ENCODE data around the gene SSH3.

SSH3 gene

DNA sequence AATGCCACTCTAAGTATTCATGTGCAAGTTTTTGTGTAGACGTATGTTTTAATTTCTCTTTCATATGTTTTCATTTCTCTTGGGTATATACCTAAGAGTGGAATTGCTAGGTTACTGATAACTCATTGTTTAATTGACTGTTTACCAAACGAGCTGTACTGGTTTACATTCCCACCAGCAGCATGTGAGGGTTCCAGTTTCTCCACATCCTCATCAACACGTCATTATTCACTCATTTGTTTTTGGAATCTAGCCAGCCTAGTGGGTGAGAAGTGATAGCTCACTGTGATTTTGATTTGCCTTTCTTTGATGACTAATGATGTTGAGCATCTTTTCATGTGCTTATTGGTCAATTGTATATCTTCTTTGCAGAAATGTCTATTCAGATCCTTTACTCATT lies 10.2 kb upstream of the SSH3 start:
- Histone ChIP-seq H3K9me2 (replicated peaks; ENCODE audit: control insufficient read depth, low read length) (no peaks in the 10 kb centered on the region), H3K9me3 (ENCODE audit: control insufficient read depth, insufficient read depth, low read length) (peaks cover 23% of the 10 kb centered on the region), H3K4me2 (ENCODE audit: low read length) (no peak overlapping the region), H4K20me1 (ENCODE audit: control insufficient read depth, insufficient read depth, low read depth, low read length) (no peaks in the 10 kb centered on the region), H3K4me1 (ENCODE audit: control insufficient read depth, low read length) (peaks cover 23% of the 10 kb centered on the region), H3K27ac (ENCODE audit: low read depth, low read length) (no peak overlapping the region), H3K79me2 (ENCODE audit: control insufficient read depth, low read length) (peaks cover 56% of the 10 kb centered on the region), H3F3A (ENCODE audit: control insufficient read depth, insufficient read depth) (peaks cover 5% of the 10 kb centered on the region), H3K27me3 (ENCODE audit: control insufficient read depth, low read length) (no peaks in the 10 kb centered on the region), H3K4me3 (ENCODE audit: low read length) (no peak overlapping the region), H3K36me3 (ENCODE audit: control insufficient read depth, low read length) (peaks cover 77% of the 10 kb centered on the region)
- TF ChIP-seq, protein P1, sequence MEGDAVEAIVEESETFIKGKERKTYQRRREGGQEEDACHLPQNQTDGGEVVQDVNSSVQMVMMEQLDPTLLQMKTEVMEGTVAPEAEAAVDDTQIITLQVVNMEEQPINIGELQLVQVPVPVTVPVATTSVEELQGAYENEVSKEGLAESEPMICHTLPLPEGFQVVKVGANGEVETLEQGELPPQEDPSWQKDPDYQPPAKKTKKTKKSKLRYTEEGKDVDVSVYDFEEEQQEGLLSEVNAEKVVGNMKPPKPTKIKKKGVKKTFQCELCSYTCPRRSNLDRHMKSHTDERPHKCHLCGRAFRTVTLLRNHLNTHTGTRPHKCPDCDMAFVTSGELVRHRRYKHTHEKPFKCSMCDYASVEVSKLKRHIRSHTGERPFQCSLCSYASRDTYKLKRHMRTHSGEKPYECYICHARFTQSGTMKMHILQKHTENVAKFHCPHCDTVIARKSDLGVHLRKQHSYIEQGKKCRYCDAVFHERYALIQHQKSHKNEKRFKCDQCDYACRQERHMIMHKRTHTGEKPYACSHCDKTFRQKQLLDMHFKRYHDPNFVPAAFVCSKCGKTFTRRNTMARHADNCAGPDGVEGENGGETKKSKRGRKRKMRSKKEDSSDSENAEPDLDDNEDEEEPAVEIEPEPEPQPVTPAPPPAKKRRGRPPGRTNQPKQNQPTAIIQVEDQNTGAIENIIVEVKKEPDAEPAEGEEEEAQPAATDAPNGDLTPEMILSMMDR (IDR thresholded peaks at IDR 0.05; ENCODE audit: low read depth, low read length, poor library complexity, severe bottlenecking), result no peak
- no peak for TF ChIP-seq EZH2phosphoT487 (IDR thresholded peaks at IDR 0.05; ENCODE audit: borderline replicate concordance, low read length)

DNA sequence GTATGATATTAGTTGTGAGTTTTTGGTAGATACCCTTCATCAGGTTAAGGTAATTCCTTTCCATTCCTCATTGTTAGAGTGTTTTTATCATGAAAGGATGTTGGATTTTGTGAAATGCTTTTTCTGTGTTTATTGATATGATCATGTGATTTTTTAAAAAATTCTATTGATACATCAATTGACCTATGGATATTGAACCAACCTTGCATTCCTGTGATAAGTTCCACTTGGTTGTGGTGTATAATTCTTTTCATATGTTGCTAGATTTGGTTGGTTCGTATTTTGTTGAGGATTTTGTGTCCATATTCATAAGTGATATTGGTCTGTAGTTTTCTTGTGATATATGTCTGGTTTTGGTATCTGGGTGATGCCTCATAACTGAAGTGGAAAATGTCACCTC lies 7.5 kb upstream of the SSH3 start:
- H3K4me1 ChIP-seq (ENCODE audit: control insufficient read depth, low read length), result peaks cover 5% of the 10 kb centered on the region
- H3K9me2 ChIP-seq (replicated peaks; ENCODE audit: control insufficient read depth, low read length), result no peaks in the 10 kb centered on the region
- no peaks in the 10 kb centered on the region for H4K20me1 ChIP-seq (ENCODE audit: control insufficient read depth, insufficient read depth, low read depth, low read length)
- no peak overlapping the region for H3K27ac ChIP-seq (ENCODE audit: low read depth, low read length)
- no peaks in the 10 kb centered on the region for H3F3A ChIP-seq (ENCODE audit: control insufficient read depth, insufficient read depth)
- peaks cover 23% of the 10 kb centered on the region for H3K9me3 ChIP-seq (ENCODE audit: control insufficient read depth, insufficient read depth, low read length)
- no peak overlapping the region for H3K4me2 ChIP-seq (ENCODE audit: low read length)
- no peaks in the 10 kb centered on the region for H3K27me3 ChIP-seq (ENCODE audit: control insufficient read depth, low read length)
- TF ChIP-seq EZH2phosphoT487 (IDR thresholded peaks at IDR 0.05; ENCODE audit: borderline replicate concordance, low read length), result no peak
- TF ChIP-seq, protein P1 (IDR thresholded peaks at IDR 0.05; ENCODE audit: low read depth, low read length, poor library complexity, severe bottlenecking), result no peak
- peaks cover 41% of the 10 kb centered on the region for H3K79me2 ChIP-seq (ENCODE audit: control insufficient read depth, low read length)
- no peak overlapping the region for H3K4me3 ChIP-seq (ENCODE audit: low read length)
- peaks cover 90% of the 10 kb centered on the region for H3K36me3 ChIP-seq (ENCODE audit: control insufficient read depth, low read length)

DNA sequence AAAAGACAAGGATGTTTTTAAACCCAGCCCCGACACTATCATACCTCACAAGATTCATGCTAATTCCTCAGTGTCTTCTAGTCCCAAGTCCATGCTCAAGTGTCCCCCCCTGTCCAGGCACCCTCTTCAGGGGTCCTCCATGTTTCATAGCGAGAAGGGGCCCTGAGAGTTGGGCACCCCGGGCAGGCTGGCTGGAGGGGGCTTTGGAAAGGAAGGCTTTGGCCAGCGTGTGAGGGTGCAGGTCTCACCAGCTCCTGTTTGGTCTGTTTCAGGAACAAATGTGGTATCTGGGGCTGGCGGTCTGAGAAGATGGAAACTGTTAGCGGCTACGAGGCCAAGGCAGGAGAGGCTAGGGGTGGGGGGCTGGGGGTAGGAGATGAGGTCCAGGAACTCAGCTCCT lies 4.5 kb upstream of the SSH3 start:
- Histone ChIP-seq H3K27ac (ENCODE audit: low read depth, low read length) (no peak overlapping the region), H3K9me3 (ENCODE audit: control insufficient read depth, insufficient read depth, low read length) (peaks cover 23% of the 10 kb centered on the region), H3K4me2 (ENCODE audit: low read length) (no peak overlapping the region), H3K4me1 (ENCODE audit: control insufficient read depth, low read length) (no peaks in the 10 kb centered on the region), H3K9me2 (replicated peaks; ENCODE audit: control insufficient read depth, low read length) (no peaks in the 10 kb centered on the region), H3K27me3 (ENCODE audit: control insufficient read depth, low read length) (no peaks in the 10 kb centered on the region), H3F3A (ENCODE audit: control insufficient read depth, insufficient read depth) (no peaks in the 10 kb centered on the region), H4K20me1 (ENCODE audit: control insufficient read depth, insufficient read depth, low read depth, low read length) (no peaks in the 10 kb centered on the region), H3K4me3 (ENCODE audit: low read length) (no peak overlapping the region), H3K36me3 (ENCODE audit: control insufficient read depth, low read length) (peaks cover 79% of the 10 kb centered on the region), H3K79me2 (ENCODE audit: control insufficient read depth, low read length) (peaks cover 20% of the 10 kb centered on the region)
- TF ChIP-seq, protein P1 (IDR thresholded peaks at IDR 0.05; ENCODE audit: low read depth, low read length, poor library complexity, severe bottlenecking), result no peak
- no peak for TF ChIP-seq EZH2phosphoT487 (IDR thresholded peaks at IDR 0.05; ENCODE audit: borderline replicate concordance, low read length)

All from DOHH2 (cell line).